ENCODE results near the gene KLK12. TPM values are rescaled to one million over a fixed set of nuclear protein-coding genes. Genes with fewer than 3 reads are reported as not detected.

KLK12 gene
- total RNA-seq, 1 donor from 2014 or later = 1.0 TPM

DNA sequence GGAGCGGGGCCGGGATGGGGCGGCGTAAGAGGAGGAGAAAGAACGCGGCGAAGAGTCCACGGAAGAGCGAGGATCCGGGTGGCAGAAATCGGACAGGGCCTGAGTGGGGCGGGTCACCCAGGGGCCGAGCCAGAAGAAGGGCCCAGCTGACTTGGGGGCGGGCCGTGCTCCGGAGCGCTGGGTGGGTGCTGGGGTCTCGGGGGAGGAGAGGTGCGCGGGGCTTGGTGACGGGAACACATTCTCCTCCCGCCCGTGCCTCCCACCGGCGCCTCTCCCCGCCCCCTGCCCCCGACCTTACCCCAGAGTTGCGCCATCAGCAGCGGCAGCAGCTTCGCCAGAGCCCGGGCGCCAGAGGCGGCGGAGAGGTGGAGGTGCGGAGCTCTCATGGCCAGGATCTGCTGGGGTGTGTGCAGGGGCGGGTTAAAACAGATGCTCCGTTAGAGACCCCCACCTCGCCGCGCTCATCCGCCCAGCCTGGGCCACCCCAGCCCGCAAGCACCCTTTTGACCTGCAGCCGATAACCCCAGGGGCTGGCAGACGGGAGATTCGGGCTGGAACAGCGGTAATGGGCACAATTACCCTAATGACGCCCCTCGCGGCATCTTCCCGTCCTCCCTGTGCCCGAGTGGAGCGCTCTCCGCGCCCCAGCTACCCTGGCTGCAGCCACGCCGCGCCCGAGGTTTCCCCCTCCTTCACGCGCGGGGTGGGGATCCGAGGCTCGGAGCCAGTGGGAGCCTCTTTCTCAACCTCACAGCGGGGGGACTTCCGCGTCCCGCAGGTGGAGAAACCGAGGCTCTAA is 15.9 kb downstream of the KLK12 start:
- TF ChIP-seq, protein P1, sequence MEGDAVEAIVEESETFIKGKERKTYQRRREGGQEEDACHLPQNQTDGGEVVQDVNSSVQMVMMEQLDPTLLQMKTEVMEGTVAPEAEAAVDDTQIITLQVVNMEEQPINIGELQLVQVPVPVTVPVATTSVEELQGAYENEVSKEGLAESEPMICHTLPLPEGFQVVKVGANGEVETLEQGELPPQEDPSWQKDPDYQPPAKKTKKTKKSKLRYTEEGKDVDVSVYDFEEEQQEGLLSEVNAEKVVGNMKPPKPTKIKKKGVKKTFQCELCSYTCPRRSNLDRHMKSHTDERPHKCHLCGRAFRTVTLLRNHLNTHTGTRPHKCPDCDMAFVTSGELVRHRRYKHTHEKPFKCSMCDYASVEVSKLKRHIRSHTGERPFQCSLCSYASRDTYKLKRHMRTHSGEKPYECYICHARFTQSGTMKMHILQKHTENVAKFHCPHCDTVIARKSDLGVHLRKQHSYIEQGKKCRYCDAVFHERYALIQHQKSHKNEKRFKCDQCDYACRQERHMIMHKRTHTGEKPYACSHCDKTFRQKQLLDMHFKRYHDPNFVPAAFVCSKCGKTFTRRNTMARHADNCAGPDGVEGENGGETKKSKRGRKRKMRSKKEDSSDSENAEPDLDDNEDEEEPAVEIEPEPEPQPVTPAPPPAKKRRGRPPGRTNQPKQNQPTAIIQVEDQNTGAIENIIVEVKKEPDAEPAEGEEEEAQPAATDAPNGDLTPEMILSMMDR (IDR thresholded peaks at IDR 0.05; ENCODE audit: unreplicated experiment) = no peak
- Mint-ChIP-seq H3K4me1 (ENCODE audit: low read depth) (peaks cover 6% of the 10 kb centered on the region), H3K27me3 (peaks cover 69% of the 10 kb centered on the region), H3K27ac (peak overlapping the region; percentile 31), H3K36me3 (ENCODE audit: insufficient read depth) (no peaks in the 10 kb centered on the region), H3K9me3 (ENCODE audit: low read depth) (no peaks in the 10 kb centered on the region), H3K4me3 (ENCODE audit: low read depth) (peak overlapping the region; percentile 61)
- DNase-seq (ENCODE audit: low spot score, unreplicated experiment) = no peak

DNA sequence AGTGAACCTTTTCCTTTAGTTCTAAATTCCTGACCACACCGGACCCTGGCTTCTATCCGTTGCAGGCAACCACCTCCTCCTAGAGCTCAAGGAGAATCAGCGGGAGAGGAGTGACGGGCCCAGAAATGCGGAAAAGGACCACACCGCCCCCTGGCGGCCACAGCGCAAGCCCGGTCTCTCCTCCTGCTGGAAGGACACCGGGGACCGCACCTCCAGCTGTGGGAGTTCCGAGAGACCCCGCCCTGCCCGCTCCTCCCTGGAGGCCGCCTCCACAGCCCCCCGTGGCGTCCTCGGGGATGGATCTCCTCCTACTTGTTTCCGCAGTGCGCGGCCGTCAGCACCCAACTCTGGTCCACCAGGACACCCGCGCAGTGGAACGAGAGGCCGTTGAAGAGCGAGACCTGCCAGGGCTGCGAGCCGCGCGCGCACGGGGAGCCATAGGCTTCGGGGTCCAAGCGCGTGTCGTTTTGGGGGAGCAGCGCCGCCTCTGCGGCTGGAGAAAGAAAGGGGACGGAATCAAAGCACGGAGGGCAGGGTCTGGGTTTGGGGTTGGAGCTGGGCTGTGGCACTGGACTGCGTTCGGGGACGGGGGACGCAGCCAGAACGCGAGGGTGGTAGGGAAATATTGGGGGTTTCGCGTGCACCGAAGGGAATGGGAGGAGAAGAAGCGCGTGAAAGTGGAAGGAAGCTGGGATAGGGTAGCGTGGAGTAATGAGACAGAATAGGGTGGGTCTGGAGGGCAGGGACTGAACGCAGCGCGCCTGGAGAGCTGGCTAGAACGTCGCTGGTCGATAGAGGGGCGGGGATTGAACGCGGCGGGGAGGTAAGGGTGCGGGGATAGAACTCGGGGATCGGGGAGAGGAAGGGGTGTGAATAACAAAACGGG is 17.8 kb downstream of the KLK12 start:
- DNase-seq (ENCODE audit: low spot score, unreplicated experiment) = peak; percentile 47
- no peaks in the 10 kb centered on the region for H3K36me3 Mint-ChIP-seq (ENCODE audit: insufficient read depth)
- no peaks in the 10 kb centered on the region for H3K9me3 Mint-ChIP-seq (ENCODE audit: low read depth)
- H3K27ac Mint-ChIP-seq = peak overlapping the region; percentile 81
- H3K4me3 Mint-ChIP-seq (ENCODE audit: low read depth) = peak overlapping the region; percentile 72
- peaks cover 72% of the 10 kb centered on the region for H3K27me3 Mint-ChIP-seq
- TF ChIP-seq, protein P1 (IDR thresholded peaks at IDR 0.05; ENCODE audit: unreplicated experiment) = peak; percentile 75
- peaks cover 6% of the 10 kb centered on the region for H3K4me1 Mint-ChIP-seq (ENCODE audit: low read depth)

DNA sequence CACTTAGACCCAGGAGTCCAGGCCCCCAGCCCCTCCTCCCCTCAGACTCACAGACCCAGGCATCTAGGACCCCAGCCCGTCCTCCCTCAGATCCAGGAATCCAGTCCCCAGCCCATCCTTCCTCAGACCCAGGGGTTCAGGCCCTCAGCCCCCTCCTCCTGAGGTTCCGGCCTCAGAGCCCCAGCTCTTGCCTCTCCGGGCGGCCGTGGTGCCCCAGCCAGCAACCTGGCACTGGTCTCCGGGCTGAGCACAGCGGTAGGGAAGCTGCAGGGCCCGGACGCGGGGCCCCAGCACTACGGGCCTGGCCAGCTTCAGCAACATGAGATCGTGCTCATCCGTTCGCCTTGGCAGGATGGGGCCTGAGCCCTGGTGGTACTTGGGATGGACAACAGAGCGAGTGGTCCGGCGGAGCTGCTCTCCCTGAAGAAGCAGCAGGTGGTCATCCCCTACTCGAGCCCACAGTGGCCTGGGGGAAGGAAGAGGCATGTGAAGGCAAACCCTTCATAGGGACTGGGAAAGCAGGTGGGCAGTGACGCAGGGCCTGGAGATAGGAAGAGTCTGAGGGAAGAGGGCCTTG is 19.0 kb downstream of the KLK12 start:
- Mint-ChIP-seq H3K4me3 (ENCODE audit: low read depth) (no peak overlapping the region), H3K4me1 (ENCODE audit: low read depth) (peaks cover 6% of the 10 kb centered on the region), H3K9me3 (ENCODE audit: low read depth) (no peaks in the 10 kb centered on the region), H3K27me3 (peaks cover 70% of the 10 kb centered on the region), H3K27ac (no peak overlapping the region), H3K36me3 (ENCODE audit: insufficient read depth) (no peaks in the 10 kb centered on the region)
- TF ChIP-seq, protein P1 (IDR thresholded peaks at IDR 0.05; ENCODE audit: unreplicated experiment) = no peak
- DNase-seq (ENCODE audit: low spot score, unreplicated experiment) = no peak

DNA sequence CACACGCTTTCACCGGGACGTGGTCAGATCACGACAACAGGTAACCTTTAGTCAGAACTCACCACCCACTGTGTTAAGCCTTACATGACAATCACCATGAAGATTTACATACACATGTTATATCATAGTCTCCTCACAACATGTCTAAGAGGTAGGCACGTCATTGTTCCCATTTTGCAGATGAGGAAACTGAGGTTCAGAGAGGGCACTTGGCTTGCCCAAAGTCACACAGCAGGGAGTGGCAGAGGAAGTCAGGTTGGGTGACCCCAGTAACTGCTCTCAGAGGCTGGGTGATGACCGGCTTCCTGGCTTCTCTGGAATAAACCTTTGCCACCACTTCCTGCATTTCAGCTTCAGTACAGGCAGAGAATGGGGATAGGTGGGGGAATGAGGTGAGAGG is 20.6 kb downstream of the KLK12 start:
- H3K4me1 Mint-ChIP-seq (ENCODE audit: low read depth) = peaks cover 6% of the 10 kb centered on the region
- peaks cover 76% of the 10 kb centered on the region for H3K27me3 Mint-ChIP-seq
- no peak for DNase-seq (ENCODE audit: low spot score, unreplicated experiment)
- TF ChIP-seq, protein P1 (IDR thresholded peaks at IDR 0.05; ENCODE audit: unreplicated experiment) = no peak
- no peaks in the 10 kb centered on the region for H3K9me3 Mint-ChIP-seq (ENCODE audit: low read depth)
- H3K27ac Mint-ChIP-seq = no peak overlapping the region
- no peak overlapping the region for H3K4me3 Mint-ChIP-seq (ENCODE audit: low read depth)
- no peaks in the 10 kb centered on the region for H3K36me3 Mint-ChIP-seq (ENCODE audit: insufficient read depth)

DNA sequence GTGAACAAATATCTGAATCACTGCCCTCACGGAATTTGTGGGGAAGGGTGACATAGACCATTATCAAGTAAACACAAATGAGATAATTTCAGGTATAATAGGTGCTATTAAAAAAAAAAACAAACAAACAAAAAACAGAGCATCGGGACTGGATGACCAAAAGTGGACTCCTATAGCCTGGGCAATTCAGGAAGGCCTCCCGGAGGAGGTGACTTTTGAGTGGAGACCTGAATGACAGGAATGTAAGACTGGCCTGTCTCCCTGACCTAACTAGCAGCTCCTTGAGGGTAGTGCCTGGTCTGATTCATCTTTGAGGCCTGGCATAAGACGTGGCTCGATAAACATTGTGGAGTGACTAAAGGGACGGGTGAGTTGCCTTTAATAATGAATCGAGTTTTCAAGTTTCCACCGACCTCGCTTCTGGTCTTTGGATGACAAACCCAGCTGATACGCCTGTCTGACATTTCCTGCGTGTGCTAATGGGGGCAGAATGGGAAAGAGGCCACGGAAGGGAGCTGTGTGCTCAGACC is 22.1 kb downstream of the KLK12 start:
- Mint-ChIP-seq H3K27ac (no peak overlapping the region), H3K27me3 (peaks cover 71% of the 10 kb centered on the region), H3K9me3 (ENCODE audit: low read depth) (no peaks in the 10 kb centered on the region), H3K4me3 (ENCODE audit: low read depth) (no peak overlapping the region), H3K4me1 (ENCODE audit: low read depth) (peaks cover 4% of the 10 kb centered on the region), H3K36me3 (ENCODE audit: insufficient read depth) (no peaks in the 10 kb centered on the region)
- TF ChIP-seq, protein P1 (IDR thresholded peaks at IDR 0.05; ENCODE audit: unreplicated experiment) = no peak
- no peak for DNase-seq (ENCODE audit: low spot score, unreplicated experiment)
